ENCODE measurements around the gene EI24.

DNA sequence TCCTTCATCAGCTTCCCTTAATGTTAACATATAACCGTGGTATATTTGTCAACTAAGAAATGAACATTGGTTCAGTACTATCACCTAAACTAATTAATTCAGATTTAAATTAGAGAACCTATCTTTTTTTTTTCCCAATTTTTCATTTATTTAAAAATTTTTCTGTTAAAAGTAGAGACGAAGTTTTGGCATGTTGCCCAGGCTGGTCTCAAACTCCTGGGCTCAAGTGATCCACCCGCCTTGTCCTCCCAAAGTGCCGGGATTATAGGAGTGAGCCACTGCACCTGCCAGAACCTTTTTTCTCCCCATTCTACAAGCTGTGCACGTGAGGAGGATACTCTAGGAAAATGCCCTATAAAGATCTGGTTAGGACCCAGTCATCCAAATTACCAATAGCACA, 3.6 kb downstream of the EI24 start:
- no peak for TF ChIP-seq CTCF (IDR thresholded peaks at IDR 0.05; ENCODE audit: low read depth, low read length)
- no peak for TF ChIP-seq EZH2phosphoT487 (IDR thresholded peaks at IDR 0.05; ENCODE audit: low read depth)
